KOPT-K1 (cell line): Measurements from ENCODE around the gene PDLIM5.

ENCODE experiments used
- H3K27ac ChIP-seq: fragments of 200-600 bp; sonication (generic); 2 replicates; pipeline ENCODE4 v1.5.1; 2016; ENCODE audit warnings: antibody characterized with exemption, mild to moderate bottlenecking, low read depth, low read length; ENCODE audit not compliant: poor library complexity, severe bottlenecking
- H3K36me3 ChIP-seq: fragments of 200-600 bp; sonication (generic); 2 replicates; pipeline ENCODE4 v1.5.1; 2017; ENCODE audit warnings: antibody characterized with exemption, mild to moderate bottlenecking, low read length, moderate library complexity; ENCODE audit not compliant: insufficient read depth
- H3K9me3 ChIP-seq: fragments of 200-600 bp; sonication (generic); 2 replicates; pipeline ENCODE4 v1.5.1; 2017; ENCODE audit warnings: antibody characterized with exemption, low read length, mild to moderate bottlenecking; ENCODE audit not compliant: insufficient read depth, poor library complexity, severe bottlenecking

PDLIM5 gene

DNA sequence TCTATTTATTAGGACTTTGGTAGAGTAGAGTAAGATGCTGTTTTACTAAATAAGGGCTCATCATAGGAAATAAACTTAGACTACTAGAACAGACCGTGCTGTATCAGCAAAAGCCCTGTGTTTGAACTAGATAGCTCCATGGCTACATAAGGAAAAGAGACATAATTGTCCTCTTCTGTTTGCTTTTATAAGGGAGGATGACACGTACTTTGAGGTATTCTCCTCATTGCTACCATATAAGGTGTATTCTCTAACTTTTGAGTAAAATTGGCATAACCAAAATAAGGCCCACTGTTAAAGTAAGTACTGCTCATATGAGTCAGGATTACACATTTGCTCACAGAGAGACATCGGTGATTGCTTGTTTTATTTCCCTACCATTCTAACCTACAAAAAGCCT is 64.3 kb downstream of the PDLIM5 start:
- Histone ChIP-seq H3K27ac (no peak overlapping the region), H3K36me3 (no peaks in the 10 kb centered on the region)

DNA sequence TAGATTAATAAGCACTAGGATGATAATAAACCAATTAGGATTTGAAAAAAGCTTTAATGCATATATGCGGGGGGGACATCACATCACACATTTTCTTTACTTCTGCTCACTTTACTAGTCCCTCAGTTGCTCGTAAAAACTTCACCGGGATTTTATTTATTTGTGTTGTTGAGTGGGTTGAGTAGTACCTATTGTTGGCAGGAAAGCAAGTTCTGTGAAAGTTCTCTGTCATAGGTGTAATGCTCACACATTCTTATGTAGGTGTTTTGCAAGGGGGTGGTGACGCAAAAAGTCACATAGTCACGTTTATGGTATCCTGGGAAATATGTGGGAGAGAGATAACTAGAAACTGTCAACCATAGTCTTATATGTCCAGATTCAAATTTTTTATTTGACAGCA is 65.3 kb downstream of the PDLIM5 start:
- H3K36me3 ChIP-seq = no peaks in the 10 kb centered on the region
- no peak overlapping the region for H3K27ac ChIP-seq
- H3K9me3 ChIP-seq = no peaks in the 10 kb centered on the region

More for the DNA sequence above, 64.3 kb downstream of the PDLIM5 start:
- no peaks in the 10 kb centered on the region for H3K9me3 ChIP-seq

DNA sequence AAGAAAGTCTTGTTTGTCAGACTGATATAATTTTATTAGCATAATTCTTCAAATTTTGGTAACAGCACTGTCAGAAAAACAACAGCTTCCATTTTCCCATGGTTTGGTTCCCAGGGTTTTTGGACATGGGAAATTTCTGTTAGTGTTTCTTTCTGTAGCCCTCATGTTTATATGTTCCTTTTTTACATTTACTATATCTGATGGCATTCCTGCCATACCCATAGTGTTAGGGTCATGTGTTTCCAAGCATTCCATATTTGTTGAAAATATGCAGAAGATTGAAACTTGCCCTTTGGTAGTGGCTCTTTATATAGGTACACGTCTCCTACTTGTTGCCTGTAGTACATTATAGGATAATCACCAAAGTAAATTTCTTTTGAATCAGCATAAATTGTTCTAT is 65.8 kb downstream of the PDLIM5 start:
- Histone ChIP-seq H3K36me3 (no peaks in the 10 kb centered on the region), H3K9me3 (no peaks in the 10 kb centered on the region), H3K27ac (no peak overlapping the region)

DNA sequence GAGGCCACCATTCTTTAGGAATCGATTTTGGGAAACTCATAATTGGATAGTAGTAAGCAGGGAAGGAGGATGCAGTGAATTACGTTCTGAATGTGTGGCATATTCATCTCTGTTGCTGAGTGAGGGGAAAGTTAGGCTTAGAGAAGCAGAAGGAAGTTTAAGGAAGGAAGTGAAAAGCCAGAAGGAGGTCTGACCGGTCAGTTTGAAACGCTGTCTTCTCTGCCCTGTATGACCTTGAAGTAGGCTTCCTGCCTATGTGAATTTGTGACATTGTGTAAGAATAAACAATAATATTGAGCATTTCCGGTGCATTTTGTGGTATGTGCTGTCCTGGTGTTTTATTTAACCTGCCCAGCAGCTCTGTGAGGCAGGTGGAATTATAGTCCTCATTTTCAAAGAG is 67.3 kb downstream of the PDLIM5 start:
- no peaks in the 10 kb centered on the region for H3K36me3 ChIP-seq
- H3K27ac ChIP-seq = no peak overlapping the region
- no peaks in the 10 kb centered on the region for H3K9me3 ChIP-seq

DNA sequence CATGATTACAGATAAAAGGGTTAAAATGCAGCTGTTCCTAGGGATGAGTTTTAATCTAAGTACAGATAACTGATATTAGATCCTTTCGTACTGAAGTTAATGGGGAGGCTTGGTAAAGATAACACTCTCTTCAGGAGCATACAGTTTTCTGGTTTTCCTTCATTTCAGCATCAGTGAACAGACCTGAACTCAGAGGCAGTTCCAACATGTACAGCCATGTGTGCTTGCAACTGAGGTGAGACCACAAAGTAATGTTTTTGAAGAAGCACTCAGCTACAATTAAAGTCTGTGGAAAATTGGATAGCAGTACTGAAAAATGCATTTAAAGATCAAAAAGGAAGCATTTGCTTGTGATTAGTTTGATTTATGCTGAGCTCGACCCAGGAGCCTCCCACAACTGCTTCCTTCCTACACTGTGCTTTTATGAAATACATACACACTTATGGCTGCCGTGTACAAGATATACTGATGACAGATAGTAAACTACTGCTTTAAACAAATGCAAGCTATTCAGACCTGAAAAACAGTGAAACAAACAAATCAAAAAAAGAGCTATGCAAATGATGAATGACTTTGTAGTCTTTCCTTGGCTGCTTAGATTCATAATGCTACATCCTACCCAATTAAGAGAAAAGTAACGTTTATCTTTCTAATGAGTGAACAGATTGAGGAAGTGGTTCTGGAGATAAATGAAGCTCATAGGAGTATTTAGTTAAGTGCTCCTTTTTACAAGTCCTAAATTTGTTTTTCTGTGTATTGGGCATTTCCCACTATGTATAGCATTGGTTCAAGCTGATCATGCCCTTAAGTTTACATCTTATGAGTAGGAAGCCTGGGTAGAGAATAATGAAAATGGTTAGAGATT is 68.4 kb downstream of the PDLIM5 start:
- Histone ChIP-seq H3K9me3 (no peaks in the 10 kb centered on the region), H3K27ac (no peak overlapping the region), H3K36me3 (no peaks in the 10 kb centered on the region)

DNA sequence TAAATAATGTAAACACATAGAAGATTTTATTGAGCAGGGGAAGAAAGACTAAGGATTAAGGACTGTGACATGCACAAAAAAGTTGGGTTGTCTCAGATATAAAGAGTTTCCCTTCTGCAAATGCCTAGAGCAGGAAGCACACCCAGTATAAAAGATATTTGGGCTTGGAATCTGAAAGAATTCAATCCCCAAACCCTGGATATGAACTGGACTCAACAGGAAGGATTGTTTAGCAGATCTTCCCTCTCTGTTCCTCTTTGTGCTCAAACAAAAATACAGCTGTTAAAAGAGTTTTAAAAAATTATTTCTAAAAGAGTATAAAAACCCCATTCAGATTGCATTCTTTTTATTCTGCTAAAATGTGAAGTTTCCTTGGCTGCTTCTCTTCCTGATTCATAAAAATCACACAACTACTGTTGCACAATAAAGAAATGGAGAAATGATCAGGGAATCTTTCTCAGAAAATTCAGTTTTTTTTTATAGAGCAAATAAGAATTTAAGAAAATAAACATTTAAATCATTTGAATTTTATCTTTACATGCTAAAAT is 71.4 kb downstream of the PDLIM5 start:
- no peaks in the 10 kb centered on the region for H3K36me3 ChIP-seq
- no peak overlapping the region for H3K27ac ChIP-seq
- no peaks in the 10 kb centered on the region for H3K9me3 ChIP-seq

DNA sequence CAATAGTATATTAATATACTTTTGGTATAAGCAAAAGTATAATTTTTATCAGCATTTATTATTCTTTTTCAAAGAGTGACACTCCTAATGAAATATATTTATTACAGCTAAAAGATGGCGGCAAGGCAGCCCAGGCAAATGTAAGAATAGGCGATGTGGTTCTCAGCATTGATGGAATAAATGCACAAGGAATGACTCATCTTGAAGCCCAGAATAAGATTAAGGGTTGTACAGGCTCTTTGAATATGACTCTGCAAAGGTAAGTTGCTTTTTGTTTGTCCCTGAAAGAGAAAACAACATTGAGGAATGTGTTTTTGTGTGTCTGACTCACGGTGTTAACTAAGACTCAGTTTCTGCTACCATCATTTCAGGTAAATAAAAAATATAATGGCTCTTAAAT is 71.9 kb downstream of the PDLIM5 start:
- Histone ChIP-seq H3K27ac (no peak overlapping the region), H3K36me3 (no peaks in the 10 kb centered on the region), H3K9me3 (no peaks in the 10 kb centered on the region)

DNA sequence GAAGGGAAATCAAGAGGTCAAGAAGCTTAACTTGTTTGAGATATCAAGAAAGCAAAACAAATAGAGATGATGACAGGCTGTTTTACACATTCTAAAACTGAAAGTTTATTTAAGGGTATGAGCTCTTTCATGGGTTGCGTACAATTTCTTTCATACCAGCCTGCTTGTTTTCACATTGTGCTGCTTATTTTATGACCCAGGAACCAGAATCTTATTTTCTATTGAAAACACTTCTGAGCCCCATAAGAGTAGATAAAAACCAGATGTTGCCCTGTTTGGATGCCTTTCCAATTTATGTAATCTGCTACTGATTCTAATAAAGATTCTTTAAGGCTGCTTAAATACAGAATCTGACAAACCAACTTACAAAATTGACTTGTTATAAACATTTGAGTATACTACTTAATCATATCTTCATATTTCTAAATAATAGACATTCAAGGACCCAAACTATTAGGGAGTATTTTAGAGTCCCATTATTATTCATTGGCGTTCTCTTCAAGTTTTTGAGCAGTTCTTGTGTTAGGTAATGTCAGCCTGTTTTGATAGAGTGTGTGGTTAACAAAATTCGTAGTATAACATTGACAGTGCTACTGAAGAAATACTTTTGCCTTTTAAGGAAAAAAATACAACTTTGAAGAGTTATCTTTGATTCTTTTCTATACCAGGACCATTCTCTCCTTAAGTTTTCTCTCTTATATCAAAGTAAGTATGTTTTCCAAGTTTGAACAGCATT is 74.4 kb downstream of the PDLIM5 start:
- H3K9me3 ChIP-seq = no peaks in the 10 kb centered on the region
- no peak overlapping the region for H3K27ac ChIP-seq
- H3K36me3 ChIP-seq = no peaks in the 10 kb centered on the region

DNA sequence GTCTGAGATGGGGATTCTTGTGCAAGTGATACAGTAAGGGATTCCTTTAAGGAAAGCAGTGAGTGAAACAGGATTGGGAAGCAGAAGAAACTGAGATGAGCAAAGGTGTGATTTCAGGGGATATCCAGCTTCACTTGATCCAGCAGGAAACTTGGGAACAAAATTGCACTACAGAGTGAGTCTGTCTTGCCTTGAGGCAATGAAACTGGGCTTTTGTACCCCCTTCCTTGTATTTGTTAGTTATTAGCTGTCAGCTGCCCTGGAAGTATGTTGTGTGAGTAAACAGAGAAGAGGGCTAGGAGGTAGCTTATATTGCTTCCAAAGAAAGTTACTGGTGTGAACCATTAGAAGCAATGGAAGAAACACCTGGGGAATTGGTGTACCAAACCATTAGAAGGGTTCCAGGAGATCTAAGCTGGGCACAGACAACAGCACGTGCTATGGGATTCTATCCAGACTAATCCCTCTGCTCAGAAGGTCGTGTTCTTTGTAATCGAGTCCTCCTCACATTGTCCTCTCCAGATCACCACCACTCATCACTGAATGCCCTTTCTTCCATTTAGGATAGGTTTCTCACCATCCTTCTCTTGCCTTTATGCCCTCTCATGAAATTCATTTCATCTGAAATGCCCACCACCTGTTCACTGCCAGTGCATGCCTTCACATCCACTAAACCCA is 76.0 kb downstream of the PDLIM5 start:
- Histone ChIP-seq H3K27ac (no peak overlapping the region), H3K9me3 (no peaks in the 10 kb centered on the region), H3K36me3 (no peaks in the 10 kb centered on the region)

DNA sequence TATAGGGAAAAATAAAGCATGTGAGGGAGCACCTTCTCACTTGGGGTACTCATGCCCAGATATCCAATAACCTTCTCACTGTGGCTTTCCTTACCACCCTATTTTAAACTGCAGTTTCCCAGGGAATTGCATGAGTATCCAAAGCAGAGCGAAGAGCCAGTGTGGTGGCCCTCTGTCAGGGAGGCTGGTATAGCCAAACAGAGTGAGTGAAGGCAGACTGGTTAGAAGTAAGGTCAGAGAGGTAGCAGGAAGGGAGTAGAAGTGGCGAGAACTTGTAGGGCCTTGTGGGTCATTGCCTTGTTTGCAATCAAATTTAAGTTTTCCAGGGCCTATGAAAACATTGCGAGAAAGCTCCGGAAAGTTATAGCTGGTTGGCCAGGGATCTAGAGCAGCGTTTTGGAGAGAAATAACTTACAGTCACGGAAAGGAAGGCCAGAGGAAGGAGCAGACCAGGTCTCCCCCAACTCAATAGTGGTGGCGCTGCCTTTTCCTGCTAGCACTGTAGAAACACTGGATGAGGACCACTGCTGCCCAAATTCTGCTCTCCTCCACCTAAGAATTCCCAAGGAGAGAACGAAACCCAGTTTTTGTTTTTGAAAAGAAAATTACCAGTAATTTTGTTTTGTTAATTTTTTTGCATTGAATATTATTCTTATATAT is 77.2 kb downstream of the PDLIM5 start:
- no peaks in the 10 kb centered on the region for H3K9me3 ChIP-seq
- no peaks in the 10 kb centered on the region for H3K36me3 ChIP-seq
- H3K27ac ChIP-seq = no peak overlapping the region

DNA sequence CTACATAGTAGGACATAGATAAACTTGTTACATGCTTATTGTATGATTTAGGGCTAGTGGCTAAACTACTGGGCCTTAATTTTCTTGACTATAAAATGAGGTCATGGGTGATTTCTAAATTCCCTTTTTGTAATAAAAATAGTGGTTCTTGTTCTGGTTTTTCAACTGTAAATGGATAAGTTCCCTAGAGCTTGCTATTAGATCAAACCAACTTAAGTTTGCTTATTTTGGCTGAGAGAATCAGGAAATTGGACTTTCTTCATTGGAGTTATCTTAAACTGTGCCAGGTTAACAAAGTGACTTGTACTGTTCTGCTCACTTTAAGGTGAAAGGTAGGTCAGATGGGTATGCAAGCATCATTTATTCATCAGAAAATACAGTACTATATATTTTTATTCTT is 78.3 kb downstream of the PDLIM5 start:
- Histone ChIP-seq H3K27ac (no peak overlapping the region), H3K9me3 (no peaks in the 10 kb centered on the region)

DNA sequence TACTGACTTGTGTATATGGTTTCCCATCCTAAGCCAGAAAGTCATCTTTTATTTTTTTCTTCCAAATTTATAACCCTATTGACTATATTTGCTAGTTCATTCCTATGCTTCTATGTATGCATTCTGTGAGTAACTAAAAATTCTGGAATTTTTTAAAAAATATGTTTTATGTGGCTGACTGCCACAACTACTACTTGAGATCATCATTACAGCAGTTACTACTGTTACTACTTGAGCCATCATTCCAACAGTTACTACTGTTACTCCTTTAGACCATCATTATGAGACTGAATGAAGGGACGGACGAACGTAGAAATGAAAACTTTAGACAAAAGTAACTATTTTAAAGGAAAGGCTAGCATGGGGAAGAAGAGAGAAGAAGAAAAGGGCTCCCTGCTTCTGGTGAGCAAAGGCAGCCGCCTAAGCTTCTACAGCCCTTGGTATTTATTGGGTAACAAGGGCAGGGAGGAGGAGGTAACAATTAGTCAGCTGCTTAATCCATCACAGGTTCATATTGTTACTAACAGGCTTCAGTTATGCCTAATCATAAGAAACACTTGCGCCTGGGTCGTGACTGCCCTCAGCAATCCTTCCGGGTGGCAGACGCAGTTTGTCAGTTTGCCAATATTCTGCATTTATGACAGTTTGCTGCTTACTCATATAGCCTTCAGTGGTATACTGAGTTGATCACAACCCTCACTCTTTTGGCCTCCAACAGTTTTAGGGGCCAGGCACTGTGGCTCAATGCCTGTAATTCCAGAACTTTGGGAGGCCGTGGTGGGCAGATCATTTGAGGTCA is 80.4 kb downstream of the PDLIM5 start:
- H3K27ac ChIP-seq = no peak overlapping the region
- H3K9me3 ChIP-seq = no peaks in the 10 kb centered on the region
- H3K36me3 ChIP-seq = no peaks in the 10 kb centered on the region

More for the DNA sequence above, 78.3 kb downstream of the PDLIM5 start:
- no peaks in the 10 kb centered on the region for H3K36me3 ChIP-seq

DNA sequence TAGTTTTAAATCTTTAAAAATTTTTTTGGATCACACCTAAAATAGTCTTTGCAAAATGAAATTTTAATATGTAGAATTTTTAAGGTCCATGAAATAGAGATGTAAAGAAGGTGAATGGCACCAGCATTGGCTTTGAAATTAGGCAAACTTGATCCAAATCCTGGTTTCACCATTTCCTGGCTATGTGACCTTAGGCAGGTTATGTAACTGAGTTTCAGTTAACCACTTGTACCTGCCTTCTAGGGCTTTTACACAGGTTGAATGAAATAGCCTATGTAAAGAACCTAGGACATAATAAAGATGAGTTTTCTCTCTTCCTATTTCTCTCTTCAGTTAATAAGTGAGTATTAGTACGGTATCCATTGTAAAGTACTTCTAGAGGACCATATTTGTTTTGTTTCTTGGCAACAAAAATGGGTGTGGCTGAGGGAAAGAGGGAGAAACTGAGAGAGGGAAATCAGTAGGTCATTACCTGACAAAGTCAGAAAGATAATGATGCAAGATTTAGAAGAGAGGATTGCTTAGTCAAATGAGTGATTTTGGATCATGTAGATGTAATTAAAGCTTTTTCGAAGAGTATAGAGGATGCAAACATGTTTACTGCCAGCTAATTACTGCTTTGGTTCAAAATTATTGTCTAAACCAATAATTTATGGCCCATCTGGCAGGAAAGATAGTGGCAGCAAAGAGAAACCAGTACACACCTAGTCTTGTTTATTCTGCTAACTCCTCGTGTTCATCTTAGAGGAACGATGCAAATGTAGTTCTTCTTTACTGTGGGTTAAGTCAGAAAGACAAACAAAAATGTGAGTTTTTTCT is 81.9 kb downstream of the PDLIM5 start:
- Histone ChIP-seq H3K27ac (no peak overlapping the region), H3K36me3 (no peaks in the 10 kb centered on the region), H3K9me3 (no peaks in the 10 kb centered on the region)
